ENCODE results near the gene MYO9A. TPM values are rescaled to one million over a fixed set of nuclear protein-coding genes. Genes with fewer than 3 reads are reported as not detected.
A peak's percentile ranks its signal among the peaks of the same experiment; 100 is the strongest.

The MYO9A gene
- polyA plus RNA-seq, 5 donors: 22.3 to 43.3 (median 38.9) TPM

DNA sequence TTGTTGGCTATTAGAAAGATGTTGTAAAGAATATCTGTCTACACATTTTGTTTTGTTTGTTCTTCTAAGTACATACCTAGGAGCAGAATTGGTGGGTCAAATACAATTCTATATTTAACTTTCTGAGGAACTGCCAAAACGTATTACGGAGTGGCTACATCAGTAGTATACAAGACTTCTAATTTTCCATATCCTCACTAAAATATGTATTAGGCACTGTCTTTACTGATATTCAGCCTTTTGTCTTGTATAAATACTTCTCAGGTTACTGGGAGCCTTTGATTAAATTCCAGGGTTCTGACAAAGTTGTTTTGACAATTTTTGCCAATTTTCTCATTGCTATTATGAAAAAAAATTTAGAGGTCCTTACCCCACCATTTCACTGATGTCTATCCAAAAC lies 160.9 kb downstream of the MYO9A start:
- no peak for DNase-seq

GRCh38 chr15:71951134-71951533 lies 166.8 kb downstream of the MYO9A start:
- DNase-seq: no peak

- DNase-seq: no peak
Measured at GRCh38 chr15:71945012-71945411, 172.9 kb downstream of the MYO9A start.

DNA sequence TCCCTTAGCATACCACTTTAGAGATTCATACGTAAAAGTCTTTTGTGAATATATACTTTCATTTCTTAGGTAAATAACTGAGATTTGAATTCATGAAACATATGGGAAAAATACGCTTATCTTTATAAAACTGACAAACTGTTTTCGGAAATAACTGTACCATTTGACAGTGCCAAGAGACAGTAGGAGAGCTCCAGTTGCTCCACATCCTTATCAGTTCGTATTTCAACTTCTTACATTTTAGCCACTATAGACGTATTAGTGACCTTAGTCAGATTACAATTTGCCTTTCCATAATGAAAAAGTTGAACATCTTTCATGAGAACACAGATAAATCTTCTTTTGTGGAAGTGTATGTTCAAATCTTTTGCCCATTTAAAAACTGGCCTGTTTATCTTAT lies 174.1 kb downstream of the MYO9A start:
- peak; percentile 16 to 35 for DNase-seq

DNA sequence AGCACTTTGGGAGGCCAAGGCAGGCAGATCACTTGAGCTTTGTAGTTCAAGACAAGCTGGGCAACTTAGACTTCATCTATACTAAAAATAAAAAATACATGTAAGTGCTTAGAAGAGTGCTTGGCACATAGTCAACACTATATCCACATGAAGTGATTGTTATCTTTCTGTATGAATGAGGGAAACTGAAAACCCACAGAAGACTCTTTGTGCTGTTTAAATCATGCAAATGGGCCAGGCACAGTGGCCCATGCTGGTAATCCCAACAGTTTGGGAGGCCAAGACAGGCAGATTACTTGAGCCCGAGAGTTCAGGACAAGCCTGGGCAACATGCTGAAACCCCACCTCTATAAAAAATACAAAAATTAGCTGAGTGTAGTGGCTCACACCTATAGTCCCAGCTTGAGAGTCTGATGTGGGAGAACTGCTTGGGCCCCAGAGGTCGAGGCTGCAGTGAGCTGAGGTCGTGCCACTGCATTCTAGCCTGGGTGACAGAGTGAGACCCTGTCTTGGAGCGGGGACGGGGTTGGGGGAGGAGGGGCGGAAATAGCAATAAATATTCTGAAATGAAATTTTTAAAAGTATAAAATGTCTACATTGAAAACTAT lies 177.9 kb downstream of the MYO9A start:
- DNase-seq: peak in 1 of 2 donors; percentile 8

GRCh38 chr15:71937650-71938311 lies 180.2 kb downstream of the MYO9A start:
- DNase-seq: no peak

- no peak for DNase-seq
Measured at GRCh38 chr15:71934446-71934845, 183.5 kb downstream of the MYO9A start.

DNA sequence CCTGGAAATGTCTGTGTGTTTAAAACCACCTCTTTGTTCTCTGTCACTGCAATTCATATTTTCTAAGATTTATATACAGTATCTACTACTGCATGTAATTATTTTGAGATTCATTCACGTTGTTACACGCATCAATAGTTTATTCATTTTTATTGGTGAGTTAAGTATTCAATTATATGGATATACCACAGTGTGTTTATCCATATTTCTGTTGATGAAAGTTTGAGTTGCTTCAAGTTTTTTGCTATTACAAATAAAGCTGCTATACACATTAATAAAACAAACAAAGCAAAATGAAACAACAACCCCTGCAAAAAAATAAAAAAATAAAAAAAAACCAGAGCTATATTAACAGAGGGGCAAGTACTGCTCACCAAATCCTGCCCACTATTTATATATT lies 185.3 kb downstream of the MYO9A start:
- DNase-seq: no peak

DNA sequence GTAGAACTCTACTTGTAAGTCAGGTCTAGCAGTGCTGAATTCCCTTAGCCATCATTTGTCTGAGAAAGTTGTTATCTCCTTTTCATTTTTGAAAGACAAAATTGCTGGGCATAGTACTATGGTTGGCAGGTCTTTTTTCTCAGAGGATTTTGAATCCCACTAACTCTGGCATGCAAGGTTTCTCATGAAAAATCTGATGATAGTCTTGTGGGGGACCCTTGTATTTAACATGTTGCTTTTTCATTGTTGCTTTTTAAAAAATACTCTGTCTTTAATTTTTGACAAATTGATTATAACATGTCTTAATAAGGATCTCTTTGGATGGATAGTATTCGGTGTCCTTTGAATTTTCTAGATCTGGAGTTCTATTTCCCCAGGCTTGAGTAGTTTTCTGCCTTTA lies 186.7 kb downstream of the MYO9A start:
- DNase-seq: no peak

- no peak for DNase-seq
Measured at GRCh38 chr15:71925145-71925544, 192.8 kb downstream of the MYO9A start.

GRCh38 chr15:71921191-71921590 lies 196.8 kb downstream of the MYO9A start:
- no peak for DNase-seq

- no peak for DNase-seq
Measured at GRCh38 chr15:71920573-71920972, 197.4 kb downstream of the MYO9A start.

GRCh38 chr15:71916834-71917233 lies 201.1 kb downstream of the MYO9A start:
- peak; percentile 11 to 30 for DNase-seq

GRCh38 chr15:71914092-71914491 lies 203.9 kb downstream of the MYO9A start:
- DNase-seq: no peak

- no peak for DNase-seq
Measured at GRCh38 chr15:71899674-71900073, 218.3 kb downstream of the MYO9A start.

- DNase-seq: no peak
Measured at GRCh38 chr15:71893691-71894090, 224.3 kb downstream of the MYO9A start.

DNA sequence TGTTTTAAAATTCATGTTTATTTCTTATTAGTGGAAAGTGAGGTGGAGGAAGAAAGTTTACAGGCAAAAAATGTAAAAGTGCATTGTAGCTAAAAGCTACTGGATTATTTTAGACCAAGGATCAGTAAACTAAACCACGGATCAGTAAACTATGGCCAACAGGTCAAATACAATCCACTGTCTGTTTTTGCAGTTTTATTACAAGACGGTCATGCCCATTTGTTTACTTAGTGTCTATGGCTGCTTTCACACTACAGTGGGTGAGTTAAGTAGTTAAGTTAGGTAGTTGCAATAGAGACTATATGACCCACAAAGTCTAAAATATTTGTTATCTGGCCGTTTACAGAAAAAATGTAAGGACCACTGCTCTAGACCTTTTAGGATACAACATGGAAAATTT lies 225.6 kb downstream of the MYO9A start:
- DNase-seq: no peak

DNA sequence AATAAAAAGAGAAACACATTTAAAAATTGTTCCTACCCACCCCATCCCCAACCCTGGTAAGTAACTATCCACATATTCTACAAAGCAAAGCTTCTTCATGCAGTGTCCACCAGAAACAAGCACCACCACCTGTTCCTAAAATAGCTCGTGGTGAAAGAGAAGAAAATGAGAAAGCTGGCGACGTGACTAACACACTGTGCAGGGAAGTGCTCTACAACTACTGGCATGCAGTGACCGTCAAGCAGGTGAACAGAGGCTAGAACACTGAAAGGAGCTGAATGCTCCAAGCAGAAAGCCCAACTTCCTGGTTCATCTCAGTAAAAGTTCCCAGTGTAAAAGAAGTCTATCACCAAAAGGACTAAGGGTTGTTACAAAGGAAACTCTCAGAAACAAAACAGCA lies 226.9 kb downstream of the MYO9A start:
- DNase-seq: no peak

DNA sequence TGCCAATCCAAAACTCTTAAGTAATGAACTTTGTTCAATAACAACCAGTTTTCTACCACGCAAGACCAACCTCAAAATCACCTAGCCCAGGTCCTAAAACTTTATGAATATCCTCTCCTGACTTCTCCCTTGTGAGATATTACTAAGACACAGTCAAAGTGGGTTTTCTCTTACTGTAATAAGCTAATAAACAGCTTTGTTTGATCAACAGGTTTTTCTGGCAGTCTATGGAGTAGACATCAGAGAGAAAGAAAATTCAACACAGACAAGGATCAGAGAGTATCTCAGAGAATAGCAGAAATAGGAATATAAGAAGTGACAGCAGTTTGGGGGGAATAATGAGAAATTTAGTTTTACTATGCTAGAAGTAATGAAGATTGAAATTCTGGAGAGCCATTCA lies 228.0 kb downstream of the MYO9A start:
- no peak for DNase-seq

DNA sequence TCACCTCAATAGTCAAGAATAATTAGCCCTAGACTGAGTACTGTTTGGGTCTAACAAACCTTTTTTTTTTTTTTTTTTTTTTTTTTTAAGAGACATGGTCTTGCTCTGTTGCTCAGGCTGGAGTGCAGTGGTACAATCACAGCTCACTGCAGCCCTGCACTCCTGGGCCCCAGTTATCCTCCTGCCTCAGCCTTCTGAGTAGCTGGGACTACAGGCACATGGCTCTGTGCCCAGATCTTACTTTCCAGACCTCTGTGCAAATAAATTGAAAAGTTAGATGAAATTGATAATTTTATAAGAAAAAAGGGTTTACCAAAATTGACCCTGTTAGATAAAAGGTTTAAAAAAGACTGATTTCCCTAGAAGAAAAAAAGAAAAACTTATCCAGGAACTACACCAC lies 228.6 kb downstream of the MYO9A start:
- no peak for DNase-seq

- no peak for DNase-seq
Measured at GRCh38 chr15:71888797-71889196, 229.2 kb downstream of the MYO9A start.

DNA sequence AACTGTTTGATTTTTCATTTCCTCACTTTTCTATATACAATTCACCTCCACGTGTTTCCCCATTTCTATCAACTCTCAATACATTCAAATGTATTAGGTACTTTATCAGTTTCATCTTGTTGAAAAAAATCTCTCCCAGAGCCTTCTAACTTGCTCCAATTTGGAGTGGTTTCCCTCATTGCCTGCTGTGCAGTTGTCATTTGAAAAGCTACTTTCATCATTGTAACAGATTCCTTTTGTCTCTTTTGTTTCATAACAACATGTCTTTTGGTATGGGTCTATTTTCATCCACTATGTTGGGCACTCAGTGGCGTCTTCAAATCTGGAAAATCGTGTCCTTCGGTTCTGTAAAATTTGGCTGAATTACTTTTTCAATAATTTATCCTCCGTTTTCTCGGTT lies 232.6 kb downstream of the MYO9A start:
- DNase-seq: no peak

DNA sequence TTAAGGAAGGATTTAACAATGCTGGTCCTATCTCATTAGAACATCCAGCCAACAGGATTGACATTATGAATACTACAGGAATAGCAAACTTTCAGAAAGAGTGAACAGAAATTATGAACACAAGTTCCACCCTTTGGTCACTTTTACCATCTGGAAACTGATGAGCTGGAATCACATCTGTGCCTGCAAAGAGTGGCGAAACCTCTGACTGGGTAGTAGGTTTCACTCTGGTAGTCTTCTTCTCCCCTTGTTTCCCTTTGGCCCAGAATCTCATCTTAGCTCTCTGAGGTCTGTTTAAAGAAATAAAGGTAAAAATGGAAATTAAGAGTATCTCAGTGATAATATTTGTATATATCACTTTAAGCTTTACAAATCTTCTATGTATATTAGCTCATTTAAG lies 234.5 kb downstream of the MYO9A start:
- no peak for DNase-seq

DNA sequence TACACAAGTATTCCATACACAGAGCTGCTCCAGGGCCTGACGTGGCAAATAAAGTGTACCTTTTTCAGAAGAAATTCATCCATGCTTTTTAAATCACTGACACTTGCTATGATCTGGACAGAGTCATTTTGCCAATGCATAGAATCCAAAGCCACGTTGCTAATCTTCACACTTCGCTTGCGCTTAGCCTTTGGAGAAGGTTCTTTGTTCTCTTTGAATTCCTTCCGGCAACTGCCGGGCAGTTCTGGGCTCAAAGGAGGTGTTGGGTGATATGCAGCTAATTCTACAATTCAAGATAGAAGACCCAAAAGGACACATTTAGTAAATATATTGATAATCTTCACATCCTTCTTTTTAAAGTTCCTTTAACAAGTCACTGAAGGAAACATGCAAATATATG lies 237.7 kb downstream of the MYO9A start:
- no peak for DNase-seq

All from right lung (tissue), 5 donors.